Measurements from ENCODE around the gene CANT1. TPM values are rescaled to one million over a fixed set of nuclear protein-coding genes. Genes with fewer than 3 reads are reported as not detected.

Gene CANT1
- total and polyA plus RNA-seq, 9 of the 15 experiments (the other 6 are each of a cell fraction or from before 2014, with no cell fraction given) = 2.7 to 66.4 (median 22.5) TPM

- Histone ChIP-seq H3K36me3 (ENCODE audit: control insufficient read depth, insufficient read depth, low read length) (peaks cover 62% of the 10 kb centered on the region; the same call in 2 of the 3 replicates), H3K4me1 (replicated peaks in 1 of 2; ENCODE audit: control insufficient read depth in 2 of 2, insufficient read depth in 2 of 2, low read length in 2 of 2) (no peaks in the 10 kb centered on the region; a peak in 2 of 5 replicates), H3K27ac (ENCODE audit: extremely low read depth, low read depth, low read length) (no peak overlapping the region), H4K20me1 (replicated peaks; ENCODE audit: control insufficient read depth, insufficient read depth, low read length) (peaks cover 12% of the 10 kb centered on the region; the same call in 1 of the 2 replicates), H3K27me3 (ENCODE audit: control insufficient read depth in 2 of 2, insufficient read depth in 2 of 2, low read length in 2 of 2) (no peaks in the 10 kb centered on the region), H3K9me3 (replicated peaks; ENCODE audit: control insufficient read depth, insufficient read depth, low read depth, low read length) (no peaks in the 10 kb centered on the region), H3K4me2 (ENCODE audit: insufficient read depth, low read length) (no peak overlapping the region), H3K9ac (ENCODE audit: insufficient read depth in 1 of 2, low read depth in 2 of 2, low read length in 2 of 2) (no peak overlapping the region), H2AFZ (ENCODE audit: low read depth, low read length) (no peak overlapping the region), H3K4me3 (no peak overlapping the region), H3K79me2 (ENCODE audit: control insufficient read depth, insufficient read depth, low read length) (peaks cover 29% of the 10 kb centered on the region), H3K9me1 (ENCODE audit: control insufficient read depth, insufficient read depth, low read length) (peaks cover 3% of the 10 kb centered on the region)
- ChIA-PET POLR2A (interaction anchor here (0.6 to 0.7 kb wide), 2 partner anchors 9 to 84 kb away, joined by 3 read pairs; no protein-coding TSS in a partner anchor), CTCF (ENCODE audit: low intra/inter-chr PET ratio) (no interaction called here)
- no TSS peak for BruUV-seq (replicated peaks)
- WGBS (ENCODE audit: insufficient coverage, low coverage, missing lambda C conversion rate) = 98% methylated on average over 9 of the region's 12 CpGs
- ATAC-seq = no peak
- no peak for DNase-seq (ENCODE audit: extremely low read depth in 1 of 4, low spot score in 3 of 4)
- intact Hi-C loops (cut with micrococcal nuclease) = no loop called here
- in situ Hi-C loops (cut with MboI) = no loop called here
- FAIRE-seq = no peak
- TF ChIP-seq ZNF77 (CRISPR knock-in tag; IDR thresholded peaks at IDR 0.05) (no peak), PHF21A (IDR thresholded peaks at IDR 0.05; ENCODE audit: borderline replicate concordance, low read depth) (no peak), AFF1 (IDR thresholded peaks at IDR 0.05; ENCODE audit: low read depth in 1 of 2, partially characterized antibody in 2 of 2) (no peak), TBP (optimal IDR thresholded peaks at IDR 0.05; ENCODE audit: low read depth, low read length) (no peak), SRSF7 (optimal IDR thresholded peaks at IDR 0.05; ENCODE audit: low read depth, low read length) (no peak), PURB (CRISPR knock-in tag; IDR thresholded peaks at IDR 0.05; ENCODE audit: low read depth) (no peak), ATF4 (CRISPR knock-in tag; IDR thresholded peaks at IDR 0.05) (no peak), SUPT5H (IDR thresholded peaks at IDR 0.05) (no peak), RBBP5 (IDR thresholded peaks at IDR 0.05; ENCODE audit: borderline replicate concordance, insufficient read depth, low read length, poor library complexity, severe bottlenecking) (no peak)
Measured at GRCh38 chr17:78999947-79000395, 9.6 kb downstream of the CANT1 start.
